Suprapubic skin (tissue), 4 donors: ENCODE data around the gene SCYL1. TPM values are rescaled to one million over a fixed set of nuclear protein-coding genes. Genes with fewer than 3 reads are reported as not detected.
"Not testable (repeated sequence)": the region's sequence is repeated elsewhere in the genome, so short reads cannot be mapped to it uniquely, and the experiment has no call there.

ENCODE experiments used
- DNase-seq, 2 donors: peaks; one replicate each; pipeline ENCODE4 v3.0.0-alpha.2; 2019; ENCODE audit warnings: low spot score in 2 of 2
- H3K27ac ChIP-seq: fragments of 200-600 bp; sonication (generic); one replicate; pipeline ENCODE4 v1.5.1; 2019
- H3K27me3 ChIP-seq: fragments of 200-600 bp; sonication (generic); one replicate; pipeline ENCODE4 v1.5.1; 2019
- H3K36me3 ChIP-seq: fragments of 200-600 bp; sonication (generic); one replicate; pipeline ENCODE4 v1.5.1; 2019
- H3K4me1 ChIP-seq: fragments of 200-600 bp; sonication (generic); one replicate; pipeline ENCODE4 v1.5.1; 2019
- H3K4me3 ChIP-seq: fragments of 200-600 bp; sonication (generic); one replicate; pipeline ENCODE4 v1.5.1; 2019; ENCODE audit warnings: mild to moderate bottlenecking
- H3K9me3 ChIP-seq: fragments of 200-600 bp; sonication (generic); one replicate; pipeline ENCODE4 v1.5.1; 2019
- CTCF ChIP-seq, 2 donors: fragments of 200-600 bp in 1 of 2; fragments of 450-650 bp in 1 of 2; sonication (generic) in 1 of 2; IDR thresholded peaks; one replicate each; pipeline ENCODE4 v1.5.1; 2016 to 2019; ENCODE audit warnings: antibody characterized with exemption in 2 of 2, mild to moderate bottlenecking in 1 of 2, moderate library complexity in 1 of 2
- EP300 ChIP-seq: sonication (generic); formaldehyde crosslinking; IDR thresholded peaks from one replicate; pipeline ENCODE4 v1.6.1; 2017; ENCODE audit warnings: antibody characterized with exemption
- POLR2A ChIP-seq, 2 donors: fragments of 450-650 bp; IDR thresholded peaks; one replicate each; pipeline ENCODE4 v1.6.1; 2017; ENCODE audit warnings: antibody characterized with exemption in 2 of 2, mild to moderate bottlenecking in 2 of 2, moderate library complexity in 2 of 2
- POLR2AphosphoS5 ChIP-seq, 3 donors: sonication (generic); formaldehyde crosslinking; IDR thresholded peaks; one replicate each; pipeline ENCODE4 v1.6.1; 2017; ENCODE audit warnings: antibody characterized with exemption in 3 of 3
- WGBS: methylation state at CpG from one replicate; pipeline ENCODE4 v1.1.5; 2018; 5-methylcytosine and 5-hydroxymethylcytosine counted together
- total RNA-seq, 4 donors: library from RNA; depleted of rRNA; stranded (reverse); fragments of >200 nt; gene quantifications; one replicate each; pipeline ENCODE4 v1.1.0, GENCODE V29; 2016

Gene SCYL1
- total RNA-seq, 4 donors from 2014 or later: 63.2 to 83.6 (median 78.4) TPM

- H3K4me3 ChIP-seq, DNase-seq, H3K9me3 ChIP-seq, H3K27ac ChIP-seq, H3K27me3 ChIP-seq: not testable (repeated sequence)
- WGBS: 76% methylated on average over 18 of the region's 18 CpGs
- Histone ChIP-seq H3K4me1 (peaks cover 23% of the 10 kb centered on the region), H3K36me3 (peaks cover 17% of the 10 kb centered on the region)
Measured at GRCh38 chr11:65522718-65523630, 1.9 kb upstream of the SCYL1 start.

DNA sequence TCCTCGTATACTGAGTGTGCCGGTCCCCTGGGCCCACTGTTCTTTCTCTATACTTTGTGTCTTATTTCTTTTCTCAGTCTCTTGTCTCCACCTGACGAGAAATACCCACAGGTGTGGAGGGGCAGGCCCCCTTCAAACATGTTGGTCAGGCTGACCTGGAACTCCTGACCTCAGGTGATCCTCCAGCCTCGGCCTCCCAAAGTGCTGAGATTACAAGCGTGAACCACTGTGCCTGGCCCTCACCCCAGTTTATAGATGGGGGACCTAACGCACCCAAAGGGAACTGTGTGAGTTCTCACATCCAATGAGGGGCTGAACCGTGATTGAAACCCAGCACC lies 1.3 kb upstream of the SCYL1 start:
- WGBS: 88% methylated on average over 7 of the region's 7 CpGs
- H3K4me3 ChIP-seq, H3K27me3 ChIP-seq: not testable (repeated sequence)

DNA sequence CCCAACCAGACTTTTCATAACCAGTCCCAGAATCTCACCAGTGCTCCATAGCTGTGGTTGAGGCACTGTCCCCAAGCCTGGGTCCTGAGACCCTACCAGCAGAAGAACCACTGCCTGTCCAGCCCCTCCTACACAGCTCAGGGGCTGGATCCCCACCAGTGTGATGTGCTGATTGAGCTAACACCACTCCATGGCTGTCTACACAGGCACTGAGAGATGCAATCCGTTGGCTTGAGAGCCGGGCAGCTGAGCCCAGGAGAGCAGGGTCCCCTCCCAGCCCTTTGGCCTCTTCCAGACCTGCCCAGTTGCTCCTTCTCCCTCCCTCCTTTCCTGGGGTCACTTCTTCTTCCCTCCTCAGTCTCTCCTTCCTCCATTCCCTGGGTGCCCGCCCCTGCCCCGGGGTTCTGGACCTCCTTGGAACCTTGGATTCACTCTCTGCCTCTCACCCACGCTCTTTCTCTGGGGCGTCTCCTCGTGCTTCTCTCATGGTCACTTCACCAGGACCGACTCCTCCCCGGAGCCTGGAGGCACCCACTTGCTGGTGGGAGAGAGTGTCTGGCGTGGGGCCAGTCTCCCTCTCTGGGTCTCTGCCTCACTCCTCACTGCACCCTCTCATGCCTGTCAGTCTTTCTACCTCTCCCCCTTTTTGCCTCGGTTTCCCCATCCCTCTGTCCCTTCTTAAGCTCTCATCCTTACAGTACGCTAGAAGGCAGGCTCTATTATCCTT lies 706 bp upstream of the SCYL1 start:
- no peak for TF ChIP-seq EP300
- no peak for TF ChIP-seq POLR2A (IDR thresholded peaks at IDR 0.05)
- no peak for TF ChIP-seq CTCF (IDR thresholded peaks at IDR 0.05)
- TF ChIP-seq POLR2AphosphoS5 (IDR thresholded peaks at IDR 0.05): no peak
- DNase-seq: peak in 1 of 2 donors; percentile 87
- WGBS: 31% methylated on average over 12 of the region's 12 CpGs
- H3K27ac ChIP-seq: peak overlapping the region; percentile 59
- peak overlapping the region; percentile 85 for H3K4me3 ChIP-seq
- H3K27me3 ChIP-seq: no peaks in the 10 kb centered on the region
- peaks cover 28% of the 10 kb centered on the region for H3K36me3 ChIP-seq
- H3K4me1 ChIP-seq: peaks cover 23% of the 10 kb centered on the region
- no peaks in the 10 kb centered on the region for H3K9me3 ChIP-seq

More for the DNA sequence above, 1.3 kb upstream of the SCYL1 start:
- DNase-seq, H3K9me3 ChIP-seq: not testable (repeated sequence)
- Histone ChIP-seq H3K36me3 (peaks cover 22% of the 10 kb centered on the region), H3K4me1 (peaks cover 23% of the 10 kb centered on the region), H3K27ac (peak overlapping the region; percentile 59)

DNA sequence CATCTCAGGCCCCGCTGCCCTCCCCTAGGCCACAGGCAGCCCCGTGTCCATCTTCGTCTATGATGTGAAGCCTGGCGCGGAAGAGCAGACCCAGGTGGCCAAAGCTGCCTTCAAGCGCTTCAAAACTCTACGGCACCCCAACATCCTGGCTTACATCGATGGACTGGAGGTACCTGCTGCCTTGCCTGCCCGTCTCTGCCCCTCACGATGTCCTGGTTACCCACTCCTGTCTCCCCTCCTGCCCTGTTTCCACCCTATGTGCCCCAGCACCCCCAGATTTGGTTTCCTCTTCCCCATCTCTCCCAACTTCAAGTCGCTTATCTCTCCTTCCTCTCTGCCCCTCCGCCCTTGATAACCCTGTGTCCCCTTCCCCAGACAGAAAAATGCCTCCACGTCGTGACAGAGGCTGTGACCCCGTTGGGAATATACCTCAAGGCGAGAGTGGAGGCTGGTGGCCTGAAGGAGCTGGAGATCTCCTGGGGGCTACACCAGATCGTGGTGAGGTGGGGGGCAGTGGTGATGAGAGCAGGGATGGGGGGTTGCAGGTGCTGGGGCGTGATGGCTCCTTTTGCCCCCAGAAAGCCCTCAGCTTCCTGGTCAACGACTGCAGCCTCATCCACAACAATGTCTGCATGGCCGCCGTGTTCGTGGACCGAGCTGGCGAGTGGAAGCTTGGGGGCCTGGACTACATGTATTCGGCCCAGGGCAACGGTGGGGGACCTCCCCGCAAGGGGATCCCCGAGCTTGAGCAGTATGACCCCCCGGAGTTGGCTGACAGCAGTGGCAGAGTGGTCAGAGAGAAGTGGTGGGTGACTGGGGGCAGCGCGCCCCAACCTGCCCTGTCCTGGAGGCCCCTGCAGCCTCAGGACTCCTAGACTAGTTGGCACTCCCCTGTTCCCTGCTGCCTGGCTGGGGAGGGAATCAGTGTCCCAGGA lies 930 bp downstream of the SCYL1 start:
- Histone ChIP-seq H3K9me3 (no peaks in the 10 kb centered on the region), H3K4me1 (peaks cover 23% of the 10 kb centered on the region), H3K27me3 (no peaks in the 10 kb centered on the region), H3K4me3 (peak overlapping the region; percentile 85), H3K36me3 (peaks cover 44% of the 10 kb centered on the region), H3K27ac (peak overlapping the region; percentile 87)
- no peak for DNase-seq
- WGBS: 17% methylated on average over 16 of the region's 31 CpGs
- TF ChIP-seq POLR2AphosphoS5 (IDR thresholded peaks at IDR 0.05): no peak
- no peak for TF ChIP-seq EP300
- TF ChIP-seq POLR2A (IDR thresholded peaks at IDR 0.05): no peak
- TF ChIP-seq CTCF (IDR thresholded peaks at IDR 0.05): no peak

DNA sequence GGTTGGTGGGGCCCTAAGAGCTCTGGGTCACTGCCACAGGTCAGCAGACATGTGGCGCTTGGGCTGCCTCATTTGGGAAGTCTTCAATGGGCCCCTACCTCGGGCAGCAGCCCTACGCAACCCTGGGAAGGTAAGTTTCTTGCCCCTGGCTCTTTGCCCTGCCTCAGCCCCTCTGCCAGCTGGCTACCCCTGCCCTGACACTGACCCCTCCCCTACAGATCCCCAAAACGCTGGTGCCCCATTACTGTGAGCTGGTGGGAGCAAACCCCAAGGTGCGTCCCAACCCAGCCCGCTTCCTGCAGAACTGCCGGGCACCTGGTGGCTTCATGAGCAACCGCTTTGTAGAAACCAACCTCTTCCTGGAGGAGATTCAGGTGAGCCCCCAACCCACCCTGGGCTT lies 1.9 kb downstream of the SCYL1 start:
- no peak for DNase-seq
- Histone ChIP-seq H3K4me3 (no peak overlapping the region), H3K27me3 (no peaks in the 10 kb centered on the region), H3K9me3 (no peaks in the 10 kb centered on the region), H3K4me1 (peaks cover 23% of the 10 kb centered on the region), H3K27ac (no peak overlapping the region), H3K36me3 (peaks cover 53% of the 10 kb centered on the region)
- TF ChIP-seq CTCF (IDR thresholded peaks at IDR 0.05): no peak
- TF ChIP-seq POLR2A (IDR thresholded peaks at IDR 0.05): no peak
- TF ChIP-seq EP300: no peak
- no peak for TF ChIP-seq POLR2AphosphoS5 (IDR thresholded peaks at IDR 0.05)
- 81% methylated on average over 6 of the region's 8 CpGs for WGBS
